GM21367 (cell line): Measurements from ENCODE around the gene UROC1.

Experiments used
- ATAC-seq: cut with Tn5 transposase; IDR thresholded peaks from one replicate; pipeline ENCODE4 v1.9.1; 2021; ENCODE audit not compliant: unreplicated experiment

The UROC1 gene

DNA sequence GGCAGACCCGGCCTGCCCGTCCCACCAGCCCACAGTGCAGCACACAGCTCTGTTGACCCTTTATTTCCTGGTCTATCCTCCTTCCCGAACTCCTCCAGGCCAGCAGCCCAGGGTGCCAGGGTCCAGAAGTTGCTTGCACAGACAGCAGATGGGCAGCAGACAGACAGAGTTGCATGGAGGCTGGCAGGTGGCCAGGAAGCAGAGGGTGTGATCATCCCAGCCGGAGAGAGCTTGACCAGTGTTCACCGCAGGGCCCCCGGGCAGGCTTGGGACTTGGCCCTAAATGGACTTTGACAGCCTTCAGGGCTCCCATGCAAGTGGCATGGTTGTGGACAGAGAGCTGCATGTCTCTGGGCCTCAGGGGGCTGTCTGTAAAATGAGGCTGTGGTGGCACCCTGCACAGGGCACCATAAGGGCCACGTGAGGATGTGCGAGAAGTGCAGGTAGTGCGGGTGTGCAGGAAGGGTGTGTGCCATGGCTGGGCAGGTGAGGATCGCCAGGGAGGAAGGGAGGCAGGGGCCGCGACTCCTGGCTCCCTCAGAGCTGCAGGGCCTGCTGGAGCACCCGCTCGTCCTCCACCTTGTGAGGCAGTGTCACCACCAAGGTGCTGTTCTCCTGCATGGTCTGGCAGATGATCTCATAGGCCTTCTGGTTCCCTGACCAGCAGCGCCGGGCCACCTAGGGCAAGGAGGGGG lies 35.6 kb downstream of the UROC1 start:
- ATAC-seq = no peak

DNA sequence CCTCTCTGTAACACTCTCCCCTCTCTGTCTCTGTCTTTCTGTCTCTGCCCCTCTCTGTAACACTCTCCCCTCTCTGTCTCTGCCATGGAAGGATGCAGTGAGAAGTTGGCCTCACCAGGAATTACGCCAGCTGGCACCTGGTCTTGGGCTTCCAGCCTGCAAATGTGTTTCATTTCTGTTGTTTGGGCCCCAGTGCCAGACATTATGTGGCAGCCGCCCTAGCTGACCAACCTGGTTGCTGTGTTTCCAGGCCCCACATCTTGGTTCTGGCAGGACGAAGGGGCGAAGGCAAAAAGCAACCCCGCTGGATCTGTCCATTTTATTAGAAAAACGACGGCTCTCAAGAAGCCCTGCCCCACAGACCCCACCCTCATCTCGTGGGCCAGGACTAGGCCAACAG lies 36.7 kb downstream of the UROC1 start:
- ATAC-seq = no peak

DNA sequence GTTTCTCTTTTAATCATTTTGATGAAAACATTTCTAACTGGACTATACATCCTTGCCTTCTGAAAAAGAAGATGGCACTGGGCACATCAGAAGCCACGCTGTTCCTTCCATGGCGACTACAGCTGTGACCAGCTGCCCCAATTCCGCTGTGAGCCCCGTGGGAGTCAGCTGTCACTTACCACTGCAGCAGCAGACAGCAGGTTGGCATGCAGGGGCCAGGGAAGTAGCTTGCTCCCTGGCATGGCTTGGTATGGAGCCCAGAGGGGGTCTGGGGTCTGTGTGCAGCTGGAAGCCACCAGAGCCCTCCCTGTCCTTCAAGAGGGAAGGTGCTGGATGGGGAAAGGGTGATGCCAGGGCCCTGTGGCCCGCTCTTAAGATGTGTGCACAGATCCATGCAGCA lies 37.4 kb downstream of the UROC1 start:
- ATAC-seq = no peak

DNA sequence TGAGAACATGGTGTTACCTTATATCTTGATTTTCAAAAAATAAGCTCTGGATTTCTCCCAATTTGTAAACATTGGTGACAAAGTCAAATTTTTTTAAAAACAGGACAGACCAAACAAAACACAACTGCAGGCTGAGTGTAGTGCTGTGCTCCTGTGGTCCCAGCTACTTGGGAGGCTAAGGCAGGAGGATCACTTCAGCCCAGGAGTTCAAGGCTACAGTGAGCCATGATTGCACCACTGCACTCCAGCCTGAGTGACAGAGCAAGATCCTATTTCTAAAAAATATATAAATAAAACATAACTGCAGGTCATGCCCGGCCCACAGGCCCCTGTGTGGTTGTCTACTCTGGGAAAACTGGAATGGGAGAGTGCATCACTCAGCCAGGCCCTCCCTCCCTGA lies 37.9 kb downstream of the UROC1 start:
- no peak for ATAC-seq

DNA sequence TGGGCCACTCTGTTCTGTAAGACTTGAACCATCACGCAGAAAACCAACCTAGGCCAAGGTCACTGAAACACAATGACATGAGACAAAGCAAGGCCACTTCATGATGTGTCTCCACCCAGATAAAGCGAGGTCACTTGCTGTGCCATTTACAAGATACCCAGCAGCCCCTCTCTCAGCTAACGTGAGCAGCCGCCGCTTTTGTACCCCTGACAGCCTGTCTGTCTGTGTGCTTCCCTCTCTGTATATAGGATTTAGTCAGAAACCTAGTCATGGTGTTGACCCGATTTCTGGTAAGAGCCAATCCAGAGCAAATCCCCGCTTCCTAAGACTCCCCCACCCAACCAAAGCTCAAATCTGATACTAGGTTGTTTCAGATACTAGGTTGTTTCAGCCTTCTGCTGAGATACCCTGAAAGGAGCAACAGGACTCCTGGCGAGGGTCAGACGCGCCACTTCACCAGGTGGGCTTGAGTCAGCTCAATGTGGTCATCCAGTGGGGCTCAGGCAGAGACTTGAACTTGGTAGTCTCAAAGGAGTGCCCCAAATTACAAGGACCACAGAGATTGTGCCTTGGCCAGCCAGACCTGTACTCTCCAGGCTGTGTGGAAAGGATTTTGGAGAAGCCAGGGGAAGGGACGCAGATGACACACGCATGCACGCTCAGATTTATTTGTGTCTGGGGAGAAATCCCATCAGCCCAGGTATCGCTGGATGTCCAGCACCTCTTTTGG lies 38.8 kb downstream of the UROC1 start:
- no peak for ATAC-seq

DNA sequence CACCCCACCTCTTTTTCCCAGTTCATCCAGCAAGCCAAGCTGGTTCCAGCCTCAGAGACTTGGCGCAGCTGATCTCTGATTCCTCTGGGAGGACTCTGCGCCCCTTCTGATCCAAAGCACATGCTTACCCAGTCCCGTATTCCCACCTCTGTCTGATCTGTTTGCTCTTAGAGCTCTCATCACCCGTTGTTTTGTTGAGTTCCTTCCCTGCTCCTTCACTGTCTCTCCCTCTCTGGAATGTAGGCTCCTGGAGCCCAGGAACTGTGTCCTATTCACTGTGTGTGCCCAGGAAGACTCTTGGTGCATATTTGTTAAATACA lies 40.6 kb downstream of the UROC1 start:
- ATAC-seq = no peak

DNA sequence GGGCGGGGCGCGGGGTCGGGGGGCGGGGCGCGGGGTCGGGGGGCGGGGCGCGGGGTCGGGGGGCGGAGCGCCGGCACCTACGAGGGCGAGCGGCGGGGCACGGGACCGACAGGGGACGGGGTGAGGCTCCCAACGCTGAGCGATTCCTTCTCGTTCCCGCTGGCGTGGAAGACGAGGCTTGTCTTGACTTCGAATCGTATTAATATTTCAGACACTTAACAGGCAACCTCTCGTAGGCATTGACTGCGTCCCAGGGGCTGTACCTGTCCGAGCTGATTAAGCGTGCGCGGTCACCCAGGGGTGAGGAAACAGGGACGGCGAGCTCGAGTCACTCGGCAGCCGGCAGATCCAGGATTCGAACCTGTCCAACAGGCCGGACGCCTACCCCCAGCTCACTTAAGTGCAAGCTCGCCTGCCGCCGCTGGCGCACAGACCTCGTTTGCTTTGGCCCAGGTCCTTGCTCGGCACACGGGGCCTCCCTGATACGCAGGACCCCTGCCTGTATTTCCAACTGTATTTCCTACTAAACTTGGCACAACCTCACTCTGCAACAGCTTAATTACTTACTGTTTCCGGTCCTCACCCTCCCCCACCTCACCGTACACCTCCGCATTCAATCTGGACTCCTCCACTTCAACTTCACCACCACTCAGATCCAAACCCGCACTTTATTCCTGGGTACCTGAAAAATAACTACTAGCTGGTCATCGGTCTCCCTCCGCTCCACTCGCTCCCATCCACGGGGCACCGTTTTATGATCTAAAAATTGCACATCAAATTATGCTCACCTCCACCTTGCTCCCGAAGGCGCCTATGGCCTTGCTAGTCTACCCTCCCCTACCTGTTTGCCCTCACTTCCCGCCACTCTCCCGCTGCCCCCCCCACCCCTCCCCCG lies 41.2 kb downstream of the UROC1 start:
- ATAC-seq = peak; percentile 20

DNA sequence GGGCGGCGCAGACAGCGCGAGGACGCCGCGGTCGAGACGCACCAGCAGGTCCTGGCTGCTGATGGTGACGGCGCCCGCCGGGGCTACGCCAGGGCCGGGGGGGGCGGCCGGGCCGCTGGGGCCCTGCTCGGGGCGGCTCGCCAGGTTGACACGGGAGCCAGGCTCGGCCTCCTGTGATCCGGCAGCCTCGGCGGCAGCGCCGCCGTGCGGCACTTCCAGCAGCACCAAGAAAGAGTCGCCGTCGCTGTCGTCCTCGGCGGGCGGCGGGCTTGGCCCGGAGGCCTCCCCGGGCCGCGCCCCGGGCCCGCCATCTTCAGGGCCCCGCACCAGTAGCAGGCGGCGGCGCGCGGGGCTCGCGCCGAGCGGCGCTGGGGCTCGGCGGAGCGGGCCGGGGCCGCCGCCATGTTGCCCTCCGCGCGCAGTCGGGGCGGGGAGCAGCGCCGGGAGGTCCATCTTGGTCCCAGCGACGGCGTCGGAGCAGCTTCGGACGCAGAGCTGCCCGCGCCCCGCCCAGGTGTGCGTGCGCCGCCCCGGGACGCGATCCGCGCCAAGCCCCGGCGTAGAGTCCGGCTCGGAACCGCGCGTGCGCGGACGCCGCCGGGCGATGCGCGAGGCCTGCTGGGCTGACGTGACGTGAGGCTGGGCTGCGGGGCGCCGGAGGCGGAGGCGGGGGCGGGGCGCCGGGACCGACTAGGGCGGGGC lies 42.0 kb downstream of the UROC1 start, which contains the start of gene ZXDC:
TSS of gene ZXDC (minus strand) at position 479 of the 702 bp plus-strand sequence. CDS start at position 453, 26 bp downstream.
- peak; percentile 81 for ATAC-seq

DNA sequence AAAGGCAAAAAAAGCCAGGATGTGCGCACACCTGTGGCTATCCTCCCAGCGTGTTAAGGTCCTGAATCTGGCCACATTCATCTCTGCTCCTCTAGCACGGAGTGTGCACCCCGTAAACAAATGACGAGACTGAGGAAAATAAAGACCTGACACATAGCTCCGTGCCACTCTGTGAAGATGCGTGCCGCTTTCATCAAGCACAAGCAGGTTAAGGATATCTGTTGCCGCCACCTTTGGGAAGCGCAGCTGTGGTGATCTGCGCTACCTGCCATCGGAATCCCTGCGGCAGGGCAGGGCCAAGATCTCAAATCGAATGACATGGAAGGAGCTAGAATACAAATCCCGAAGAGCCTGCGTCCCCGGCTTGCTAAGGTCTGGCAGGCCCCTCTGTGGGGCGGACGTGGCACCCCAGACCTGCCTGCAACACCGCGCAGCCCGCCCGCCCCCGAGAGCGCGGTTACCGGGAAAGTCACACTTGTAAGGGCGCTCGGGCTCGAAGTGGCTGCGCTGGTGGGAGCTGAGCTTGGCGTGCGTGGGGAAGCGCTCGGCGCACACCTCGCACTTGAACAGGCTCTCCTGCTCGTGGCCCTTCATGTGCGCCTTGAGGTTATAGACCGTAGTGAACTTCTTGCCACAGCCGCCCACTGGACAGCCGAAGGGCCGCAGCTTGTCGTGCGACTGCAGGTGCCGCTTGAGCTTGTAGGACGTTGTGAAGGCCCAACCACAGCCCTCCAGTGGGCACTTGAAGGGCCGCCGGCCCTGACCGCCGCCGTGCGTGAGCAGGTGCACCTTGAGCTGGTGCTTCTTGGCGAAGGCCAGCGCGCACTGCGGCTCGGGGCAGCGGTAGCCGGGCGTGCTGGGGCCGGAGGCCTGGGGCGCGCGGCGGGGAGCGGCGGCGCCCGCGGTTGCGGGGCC lies 42.8 kb downstream of the UROC1 start:
- peak; percentile 16 for ATAC-seq

DNA sequence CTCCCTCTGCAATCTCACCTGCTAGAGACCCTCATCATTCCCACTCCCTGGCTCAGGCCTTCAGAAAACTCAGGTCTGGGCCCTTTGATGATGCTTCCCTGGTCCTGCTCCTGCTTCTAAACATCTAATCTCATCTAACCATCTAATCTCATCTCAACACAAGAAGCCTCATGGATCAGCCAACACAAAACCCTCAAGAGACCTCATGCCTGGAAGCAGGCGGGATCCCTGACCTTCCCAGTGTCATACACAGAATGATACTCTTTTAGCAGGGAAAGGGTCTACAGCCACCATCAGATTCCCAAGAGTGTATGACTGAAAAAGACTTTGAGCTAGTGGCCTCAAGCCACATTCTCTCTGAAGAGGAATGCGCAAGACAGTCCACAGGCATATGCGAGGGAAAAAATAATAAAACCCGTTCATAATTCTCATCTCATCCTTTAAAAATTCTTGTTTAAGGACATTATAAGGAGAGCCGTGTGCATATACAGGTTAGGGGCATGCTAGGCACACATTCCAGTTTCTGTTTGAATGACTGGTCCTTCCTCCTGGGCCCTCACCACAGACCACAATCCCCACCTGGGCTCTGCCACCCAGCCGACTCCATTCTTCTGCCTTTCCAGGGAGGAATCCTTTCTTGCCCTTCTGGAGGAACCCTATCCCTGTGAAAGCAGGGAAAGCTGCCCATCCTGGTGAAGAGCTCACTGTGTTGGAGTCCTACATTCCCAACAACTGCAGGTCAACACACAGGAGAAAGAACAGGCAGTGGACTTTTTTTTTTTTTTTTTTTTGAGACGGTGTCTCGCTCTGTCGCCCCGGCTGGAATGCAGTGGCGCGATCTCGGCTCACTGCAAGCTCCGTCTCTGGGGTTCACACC lies 44.0 kb downstream of the UROC1 start:
- no peak for ATAC-seq

DNA sequence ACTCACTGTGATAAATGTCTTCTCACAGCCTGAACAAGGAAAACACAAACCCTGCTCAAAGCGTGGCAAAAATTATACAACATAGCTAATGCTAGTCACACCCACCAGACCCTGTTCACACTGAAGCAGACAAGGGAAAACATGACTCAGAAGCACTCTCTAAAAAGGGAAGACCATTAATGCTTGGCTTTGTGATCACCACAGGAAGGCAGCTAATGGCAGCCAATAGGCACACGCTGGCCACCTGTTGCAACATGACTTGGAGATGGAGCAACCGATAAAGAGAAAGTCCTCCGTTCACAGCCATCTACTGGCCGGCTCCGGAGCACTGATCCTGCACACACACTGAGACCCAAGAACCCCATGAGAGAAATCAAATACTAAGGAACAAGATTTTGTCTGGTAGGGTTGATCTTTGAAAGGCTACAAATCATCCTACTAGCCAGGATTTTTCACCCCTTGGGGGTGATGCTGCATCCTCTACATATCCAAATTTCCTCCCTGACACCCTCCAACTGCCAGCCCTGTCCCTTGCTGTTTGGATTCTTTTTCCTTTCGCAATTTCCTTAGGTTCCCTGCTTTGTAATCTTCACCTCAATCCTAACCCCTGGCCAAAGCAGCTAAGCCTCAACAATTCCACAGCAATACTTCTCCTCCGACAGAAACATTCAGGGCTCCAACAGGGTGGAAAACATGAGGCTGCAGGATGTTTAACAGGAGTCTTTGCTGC lies 45.1 kb downstream of the UROC1 start:
- ATAC-seq = no peak

DNA sequence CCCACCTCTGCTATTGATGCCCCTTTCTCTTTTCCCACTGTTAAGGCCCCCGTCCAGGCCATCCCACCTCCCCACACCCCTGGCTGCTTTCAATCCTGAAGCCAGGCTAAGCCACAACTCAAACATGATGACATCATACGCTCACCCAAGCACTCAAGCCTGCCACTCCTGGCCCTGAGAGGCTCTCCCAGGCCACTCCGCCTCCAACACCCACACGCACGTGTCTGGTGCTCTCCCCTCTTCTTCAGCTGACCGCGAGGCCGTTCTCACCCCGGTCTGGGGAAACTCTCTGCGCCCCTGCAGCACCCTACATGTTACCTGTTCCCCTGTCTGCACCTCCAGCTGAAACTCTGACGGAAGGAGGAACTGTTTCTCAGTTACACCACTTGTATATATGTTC lies 48.1 kb downstream of the UROC1 start:
- no peak for ATAC-seq

DNA sequence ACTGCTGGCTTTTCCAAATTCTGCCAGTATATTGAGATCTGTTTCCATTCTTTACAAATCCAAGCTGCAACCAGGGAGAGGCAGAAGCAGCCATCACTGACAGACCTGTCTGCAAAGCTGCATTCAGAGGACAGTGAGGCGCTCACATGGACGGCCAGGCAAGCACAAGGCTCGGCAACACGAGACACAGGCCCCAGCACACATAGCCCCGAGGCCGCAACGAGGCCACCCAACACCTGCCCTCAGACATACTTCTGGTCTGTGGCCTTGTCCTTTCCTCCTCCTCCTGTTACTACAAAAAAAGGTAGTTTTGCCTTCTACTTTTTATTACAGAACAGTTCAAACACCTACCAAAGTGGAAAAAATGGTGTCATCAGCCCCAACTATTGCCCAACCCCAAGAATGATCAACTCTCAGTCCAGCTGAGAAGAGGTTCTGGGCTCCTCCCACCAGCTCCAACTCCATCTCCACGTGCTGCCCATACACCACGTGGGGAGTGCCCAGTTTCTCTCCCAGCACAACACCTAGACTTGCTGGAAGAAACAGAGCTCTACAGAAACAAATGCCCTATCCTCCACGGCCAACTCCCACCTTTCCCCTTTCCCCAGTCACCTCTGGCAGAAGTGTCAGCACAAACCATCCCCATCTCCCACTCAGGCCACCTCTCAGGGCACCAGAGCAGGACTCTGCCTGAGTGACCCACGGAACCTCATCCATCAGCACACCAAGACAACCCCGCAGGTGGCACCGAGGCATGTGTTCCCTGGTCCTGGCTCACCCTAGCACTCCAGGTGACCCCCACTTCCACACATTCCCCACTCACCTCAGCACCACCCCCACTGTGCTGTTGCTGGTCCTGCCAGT lies 49.3 kb downstream of the UROC1 start:
- no peak for ATAC-seq

DNA sequence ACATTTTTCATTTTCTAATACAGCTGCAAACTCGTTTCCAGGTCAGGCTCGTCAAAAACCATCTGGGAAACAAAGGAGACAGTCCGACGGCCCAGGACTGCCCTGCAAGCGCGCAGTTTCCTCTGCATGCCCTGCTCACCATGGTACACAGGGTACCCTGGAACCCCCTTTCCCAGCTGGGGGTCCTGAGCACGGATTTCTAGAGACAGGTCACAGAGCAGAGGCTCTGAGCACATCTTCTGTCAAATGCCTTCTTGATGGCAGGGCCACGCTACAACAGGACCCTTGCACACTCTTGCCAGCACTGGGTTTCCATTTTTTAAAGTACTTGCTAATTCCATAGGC lies 50.0 kb downstream of the UROC1 start:
- no peak for ATAC-seq

DNA sequence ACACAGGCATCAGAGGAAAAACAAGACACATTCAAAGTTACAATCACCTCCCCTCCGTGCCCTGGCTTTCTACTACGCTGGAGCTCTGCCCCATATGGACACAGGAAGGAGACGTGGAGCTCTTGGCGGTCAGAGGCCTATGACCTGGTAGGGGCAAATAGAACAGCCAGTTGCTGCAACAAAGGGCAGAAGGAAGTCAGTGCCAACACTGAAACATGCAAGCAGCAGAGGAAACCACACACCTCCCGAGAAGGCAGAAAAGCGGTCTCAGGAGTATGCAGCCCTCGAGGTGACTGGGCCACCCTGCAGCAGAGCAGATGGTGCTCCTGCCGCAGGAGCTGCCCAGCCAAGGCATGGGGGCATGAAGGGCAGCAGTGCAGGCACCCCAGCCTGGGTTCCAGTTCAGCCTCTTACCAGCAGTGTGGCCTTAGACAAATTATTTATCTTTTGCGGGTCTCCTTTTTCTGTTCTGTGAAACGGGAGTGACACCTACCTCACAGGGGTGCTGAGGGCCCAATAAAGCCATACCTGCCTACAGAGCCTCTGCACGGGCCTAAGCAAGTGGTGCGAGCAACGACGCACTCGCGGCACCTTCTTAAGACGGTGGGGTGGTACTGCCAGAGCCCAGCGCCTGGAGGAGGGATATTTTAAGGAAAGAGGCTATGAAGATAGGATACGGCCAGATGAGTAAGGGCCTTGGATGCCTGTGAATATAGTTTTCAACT lies 50.5 kb downstream of the UROC1 start:
- ATAC-seq = no peak

DNA sequence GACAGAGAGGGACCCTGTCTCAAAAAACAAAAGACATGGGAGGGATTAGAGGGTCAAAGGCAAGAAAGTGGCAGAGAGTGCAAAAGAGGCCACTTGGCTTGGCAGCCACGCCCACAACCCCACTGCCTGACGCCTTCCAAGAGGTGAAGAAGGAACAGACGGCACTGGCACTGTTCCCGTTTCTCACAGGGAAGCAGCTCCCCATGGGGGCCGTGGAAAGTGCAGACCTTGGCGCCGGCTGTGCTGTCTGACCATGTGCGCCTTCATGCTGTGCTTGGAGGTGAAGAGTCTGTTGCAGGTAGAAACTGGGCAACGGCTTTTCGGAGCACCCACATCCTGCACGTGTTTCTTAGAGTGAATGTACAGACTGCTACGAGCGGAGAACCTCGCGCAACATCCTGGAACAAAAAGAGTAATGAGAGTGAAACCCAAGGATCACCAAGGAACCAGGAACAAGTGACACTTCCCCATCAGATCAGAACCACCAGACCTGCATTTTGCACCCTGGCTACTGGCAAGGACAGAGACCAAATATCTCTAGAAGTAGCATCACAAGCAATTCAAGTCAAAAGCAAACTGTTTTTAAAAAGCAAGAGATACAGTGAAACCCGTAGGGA lies 51.5 kb downstream of the UROC1 start:
- no peak for ATAC-seq

DNA sequence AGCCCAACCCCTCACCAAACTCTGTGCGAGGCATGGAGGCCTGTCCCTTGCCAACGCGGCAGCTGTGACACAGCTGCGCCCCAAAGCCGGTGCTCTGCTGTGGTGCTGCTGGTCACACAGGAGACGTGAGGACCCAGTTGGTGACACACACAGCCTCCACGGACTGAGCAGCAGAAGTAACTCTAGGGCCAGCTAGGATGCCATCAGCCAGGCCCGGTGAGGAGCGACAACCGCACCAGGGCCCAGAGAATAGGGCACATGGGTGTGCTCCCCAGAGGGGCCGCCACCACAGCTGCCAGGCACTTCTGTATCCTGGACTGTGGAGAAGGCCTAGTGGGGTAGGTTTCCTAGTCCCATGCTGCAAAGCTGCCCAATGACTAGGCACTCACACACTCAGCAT lies 52.6 kb downstream of the UROC1 start:
- no peak for ATAC-seq
